Measurements from ENCODE around the gene ATRN.

The ATRN gene

DNA sequence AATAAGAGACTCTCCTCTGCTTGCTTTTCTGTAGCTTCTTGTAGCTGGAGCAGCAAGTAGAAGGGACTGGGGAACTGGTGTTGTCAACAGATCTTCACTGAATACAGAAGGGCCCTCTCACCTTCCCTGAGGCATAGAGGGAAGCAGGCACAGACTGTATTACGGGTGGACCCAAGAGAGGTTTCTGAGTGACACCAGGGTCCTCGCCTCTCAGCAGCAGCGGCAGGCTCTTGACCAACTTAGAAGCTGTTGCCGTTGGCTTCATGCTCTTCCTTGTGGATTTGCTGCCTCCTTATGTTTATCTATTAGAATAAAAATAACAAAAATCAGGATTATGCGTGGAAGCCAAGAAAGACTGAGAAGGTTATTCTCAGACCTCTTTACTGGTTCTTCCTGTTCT lies 160.7 kb downstream of the ATRN start:
- no peaks in the 10 kb centered on the region for H3K9me3 ChIP-seq (ENCODE audit: control insufficient read depth, low read length)
- WGBS, result 100% methylated on average over 3 of the region's 5 CpGs
- H2BK5ac ChIP-seq (ENCODE audit: low read depth, low read length, poor library complexity, severe bottlenecking), result no peak overlapping the region
- no peak overlapping the region for H3K18ac ChIP-seq (ENCODE audit: low read depth in 1 of 2, low read length in 2 of 2)
- DNase-seq, result no peak
- no peak overlapping the region for H3K4ac ChIP-seq (ENCODE audit: low read depth in 1 of 2, low read length in 2 of 2)
- no peak overlapping the region for H3K23ac ChIP-seq (ENCODE audit: low read length in 2 of 2)
- H3K9ac ChIP-seq (ENCODE audit: low read length), result no peak overlapping the region
- no peak overlapping the region for H2AFZ ChIP-seq (ENCODE audit: low read depth, low read length)
- peaks cover 4 to 42% of the 10 kb centered on the region in 2 experiments for H3K36me3 ChIP-seq (ENCODE audit: control insufficient read depth in 1 of 2, insufficient read depth in 2 of 2, low read depth in 1 of 2, low read length in 2 of 2)
- H3K79me1 ChIP-seq (replicated peaks; ENCODE audit: low read length, poor library complexity, severe bottlenecking), result no peaks in the 10 kb centered on the region
- H4K91ac ChIP-seq (ENCODE audit: low read length), result no peak overlapping the region
- H3K27me3 ChIP-seq (ENCODE audit: control insufficient read depth in 1 of 2, insufficient read depth in 1 of 2, low read length in 2 of 2), result no peaks in the 10 kb centered on the region
- H3K14ac ChIP-seq (ENCODE audit: low read length in 2 of 2), result no peak overlapping the region
- no peak overlapping the region for H3K4me3 ChIP-seq (ENCODE audit: insufficient read depth in 1 of 2, low read depth in 1 of 2, low read length in 2 of 2)
- H2BK120ac ChIP-seq (ENCODE audit: low read depth, low read length), result no peak overlapping the region
- no peak overlapping the region for H2BK15ac ChIP-seq (ENCODE audit: low read depth, poor library complexity, severe bottlenecking)
- peaks cover 14% of the 10 kb centered on the region for H3K4me1 ChIP-seq (ENCODE audit: control insufficient read depth, insufficient read depth, low read depth, low read length)
- no peak overlapping the region for H4K8ac ChIP-seq (ENCODE audit: low read length)
- no peak overlapping the region for H2BK12ac ChIP-seq (ENCODE audit: low read length in 2 of 2)
- no peak overlapping the region for H3K27ac ChIP-seq (ENCODE audit: low read length, poor library complexity, severe bottlenecking)
- no peak overlapping the region for H3K4me2 ChIP-seq (ENCODE audit: low read length, poor library complexity, severe bottlenecking)
- no peak overlapping the region for H2AK5ac ChIP-seq (ENCODE audit: low read length, severe bottlenecking)

DNA sequence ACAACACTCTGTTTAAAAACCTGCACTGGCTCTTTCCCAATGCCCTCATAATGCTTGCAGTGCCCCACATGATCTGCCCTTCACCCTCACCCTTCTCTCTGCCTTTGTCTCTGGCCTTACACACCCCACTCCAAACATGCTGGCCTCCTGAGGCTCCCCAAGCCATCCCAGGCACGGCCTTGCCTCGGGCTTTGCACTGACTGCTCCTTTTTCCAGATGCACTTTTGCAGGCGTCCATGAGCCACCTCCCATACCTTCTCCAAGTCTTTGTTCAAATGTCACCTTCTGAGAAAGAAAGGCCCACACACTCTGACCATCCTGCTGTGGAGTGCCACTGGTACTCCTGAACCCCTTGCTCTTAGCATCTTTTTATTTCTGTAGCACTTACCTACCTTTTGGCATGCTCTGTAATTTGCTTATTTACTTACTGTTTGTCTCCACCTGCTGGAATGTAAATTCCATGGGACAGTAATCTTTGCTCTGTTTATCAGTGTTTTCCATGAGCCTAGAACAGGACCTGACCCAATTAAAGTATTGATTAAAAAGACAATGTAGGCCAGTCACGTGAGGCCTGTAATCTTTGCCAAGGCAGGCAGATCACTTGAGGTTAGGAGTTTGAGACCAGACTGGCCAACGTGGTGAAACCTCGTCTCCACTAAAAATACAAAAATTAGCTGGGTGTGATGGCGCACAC lies 161.6 kb downstream of the ATRN start:
- no peaks in the 10 kb centered on the region for H3K27me3 ChIP-seq (ENCODE audit: control insufficient read depth in 1 of 2, insufficient read depth in 1 of 2, low read length in 2 of 2)
- no peak overlapping the region for H2BK5ac ChIP-seq (ENCODE audit: low read depth, low read length, poor library complexity, severe bottlenecking)
- no peak overlapping the region for H2BK120ac ChIP-seq (ENCODE audit: low read depth, low read length)
- peaks cover 14% of the 10 kb centered on the region for H3K4me1 ChIP-seq (ENCODE audit: control insufficient read depth, insufficient read depth, low read depth, low read length)
- peaks cover 4 to 38% of the 10 kb centered on the region in 2 experiments for H3K36me3 ChIP-seq (ENCODE audit: control insufficient read depth in 1 of 2, insufficient read depth in 2 of 2, low read depth in 1 of 2, low read length in 2 of 2)
- no peak overlapping the region for H2AK5ac ChIP-seq (ENCODE audit: low read length, severe bottlenecking)
- H2BK12ac ChIP-seq (ENCODE audit: low read length in 2 of 2), result no peak overlapping the region
- no peak overlapping the region for H3K4ac ChIP-seq (ENCODE audit: low read depth in 1 of 2, low read length in 2 of 2)
- H2BK15ac ChIP-seq (ENCODE audit: low read depth, poor library complexity, severe bottlenecking), result no peak overlapping the region
- DNase-seq, result no peak
- no peaks in the 10 kb centered on the region for H3K9me3 ChIP-seq (ENCODE audit: control insufficient read depth, low read length)
- WGBS, result 91% methylated on average over 7 of the region's 7 CpGs
- H3K23ac ChIP-seq (ENCODE audit: low read length in 2 of 2), result no peak overlapping the region
- H3K14ac ChIP-seq (ENCODE audit: low read length in 2 of 2), result no peak overlapping the region
- H2AFZ ChIP-seq (ENCODE audit: low read depth, low read length), result peak overlapping the region; percentile 63
- H3K4me2 ChIP-seq (ENCODE audit: low read length, poor library complexity, severe bottlenecking), result no peak overlapping the region
- H4K8ac ChIP-seq (ENCODE audit: low read length), result no peak overlapping the region
- H3K27ac ChIP-seq (ENCODE audit: low read length, poor library complexity, severe bottlenecking), result no peak overlapping the region
- no peak overlapping the region for H3K9ac ChIP-seq (ENCODE audit: low read length)
- H4K91ac ChIP-seq (ENCODE audit: low read length), result no peak overlapping the region
- no peaks in the 10 kb centered on the region for H3K79me1 ChIP-seq (replicated peaks; ENCODE audit: low read length, poor library complexity, severe bottlenecking)
- H3K18ac ChIP-seq (ENCODE audit: low read depth in 1 of 2, low read length in 2 of 2), result no peak overlapping the region
- no peak overlapping the region for H3K4me3 ChIP-seq (ENCODE audit: insufficient read depth in 1 of 2, low read depth in 1 of 2, low read length in 2 of 2)

DNA sequence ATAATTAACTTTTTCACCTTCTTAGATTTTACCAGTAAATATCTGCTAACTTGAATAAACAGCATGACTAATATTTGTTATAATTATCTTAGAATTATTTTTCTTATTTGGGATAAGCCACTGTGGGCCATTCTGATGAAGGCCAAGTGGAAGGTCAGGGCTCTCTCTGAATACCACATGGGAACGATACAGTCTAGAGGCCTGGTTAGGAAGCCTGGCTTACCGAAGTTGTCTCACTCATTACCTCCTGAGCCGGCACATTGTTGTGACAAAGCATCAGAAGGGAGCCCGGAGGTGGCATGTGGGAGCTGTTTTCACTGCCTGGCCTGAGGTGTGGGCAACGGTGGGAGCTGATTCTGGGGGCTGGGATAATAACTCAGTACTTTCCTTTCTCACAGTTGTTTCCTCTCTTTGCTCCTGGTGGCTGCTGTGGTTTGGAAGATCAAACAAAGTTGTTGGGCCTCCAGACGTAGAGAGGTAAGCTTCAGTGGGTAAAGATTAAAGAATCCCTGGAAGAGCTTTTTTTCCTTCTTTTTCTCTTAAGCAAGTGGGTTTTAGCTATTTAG lies 163.2 kb downstream of the ATRN start:
- no peak overlapping the region for H4K8ac ChIP-seq (ENCODE audit: low read length)
- no peak overlapping the region for H3K4me2 ChIP-seq (ENCODE audit: low read length, poor library complexity, severe bottlenecking)
- H3K27ac ChIP-seq (ENCODE audit: low read length, poor library complexity, severe bottlenecking), result peak overlapping the region; percentile 69
- H3K4ac ChIP-seq (ENCODE audit: low read depth in 1 of 2, low read length in 2 of 2), result no peak overlapping the region
- no peak overlapping the region for H2BK120ac ChIP-seq (ENCODE audit: low read depth, low read length)
- no peak overlapping the region for H4K91ac ChIP-seq (ENCODE audit: low read length)
- no peak overlapping the region for H3K14ac ChIP-seq (ENCODE audit: low read length in 2 of 2)
- peaks cover 12% of the 10 kb centered on the region for H3K4me1 ChIP-seq (ENCODE audit: control insufficient read depth, insufficient read depth, low read depth, low read length)
- peaks cover under 1 to 36% of the 10 kb centered on the region in 2 experiments for H3K36me3 ChIP-seq (ENCODE audit: control insufficient read depth in 1 of 2, insufficient read depth in 2 of 2, low read depth in 1 of 2, low read length in 2 of 2)
- H2AFZ ChIP-seq (ENCODE audit: low read depth, low read length), result no peak overlapping the region
- WGBS, result 88% methylated on average over 4 of the region's 6 CpGs
- H3K27me3 ChIP-seq (ENCODE audit: control insufficient read depth in 1 of 2, insufficient read depth in 1 of 2, low read length in 2 of 2), result no peaks in the 10 kb centered on the region
- DNase-seq, result no peak
- H3K23ac ChIP-seq (ENCODE audit: low read length in 2 of 2), result no peak overlapping the region
- no peaks in the 10 kb centered on the region for H3K9me3 ChIP-seq (ENCODE audit: control insufficient read depth, low read length)
- H3K79me1 ChIP-seq (replicated peaks; ENCODE audit: low read length, poor library complexity, severe bottlenecking), result no peaks in the 10 kb centered on the region
- no peak overlapping the region for H2BK15ac ChIP-seq (ENCODE audit: low read depth, poor library complexity, severe bottlenecking)
- H3K18ac ChIP-seq (ENCODE audit: low read depth in 1 of 2, low read length in 2 of 2), result no peak overlapping the region
- no peak overlapping the region for H3K4me3 ChIP-seq (ENCODE audit: insufficient read depth in 1 of 2, low read depth in 1 of 2, low read length in 2 of 2)
- H2BK5ac ChIP-seq (ENCODE audit: low read depth, low read length, poor library complexity, severe bottlenecking), result no peak overlapping the region
- H2BK12ac ChIP-seq (ENCODE audit: low read length in 2 of 2), result no peak overlapping the region
- H3K9ac ChIP-seq (ENCODE audit: low read length), result no peak overlapping the region
- H2AK5ac ChIP-seq (ENCODE audit: low read length, severe bottlenecking), result peak overlapping the region; percentile 85

DNA sequence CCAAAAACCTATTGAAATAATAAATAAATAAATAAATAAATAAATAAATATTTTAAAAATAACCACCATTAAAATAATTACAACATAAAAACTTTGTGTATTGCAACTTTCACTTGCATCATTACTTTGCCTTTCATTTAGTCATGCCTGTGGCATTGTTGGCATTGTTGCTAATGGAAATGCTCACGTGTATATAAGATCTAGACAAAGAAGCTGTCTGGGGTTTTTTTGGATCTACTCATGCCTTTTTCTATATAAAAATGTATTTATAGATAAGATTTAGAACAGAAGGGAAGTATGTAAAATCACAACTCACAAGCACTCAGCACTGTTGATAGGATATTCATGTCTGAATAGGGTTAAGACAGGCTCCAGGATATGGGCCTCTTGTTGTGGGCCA lies 164.5 kb downstream of the ATRN start:
- Histone ChIP-seq H3K79me1 (replicated peaks; ENCODE audit: low read length, poor library complexity, severe bottlenecking) (no peaks in the 10 kb centered on the region), H3K18ac (ENCODE audit: low read depth in 1 of 2, low read length in 2 of 2) (no peak overlapping the region), H2BK15ac (ENCODE audit: low read depth, poor library complexity, severe bottlenecking) (no peak overlapping the region), H3K9ac (ENCODE audit: low read length) (no peak overlapping the region), H2BK12ac (ENCODE audit: low read length in 2 of 2) (no peak overlapping the region), H3K4ac (ENCODE audit: low read depth in 1 of 2, low read length in 2 of 2) (no peak overlapping the region), H3K36me3 (ENCODE audit: control insufficient read depth in 1 of 2, insufficient read depth in 2 of 2, low read depth in 1 of 2, low read length in 2 of 2) (peaks cover 0 to 37% of the 10 kb centered on the region in 2 experiments), H2BK120ac (ENCODE audit: low read depth, low read length) (no peak overlapping the region), H3K27me3 (ENCODE audit: control insufficient read depth in 1 of 2, insufficient read depth in 1 of 2, low read length in 2 of 2) (no peaks in the 10 kb centered on the region), H3K27ac (ENCODE audit: low read length, poor library complexity, severe bottlenecking) (no peak overlapping the region), H2AK5ac (ENCODE audit: low read length, severe bottlenecking) (no peak overlapping the region), H3K4me1 (ENCODE audit: control insufficient read depth, insufficient read depth, low read depth, low read length) (peaks cover 12% of the 10 kb centered on the region), H3K9me3 (ENCODE audit: control insufficient read depth, low read length) (peaks cover 9% of the 10 kb centered on the region), H3K14ac (ENCODE audit: low read length in 2 of 2) (no peak overlapping the region), H4K91ac (ENCODE audit: low read length) (no peak overlapping the region), H3K4me3 (ENCODE audit: insufficient read depth in 1 of 2, low read depth in 1 of 2, low read length in 2 of 2) (no peak overlapping the region), H2AFZ (ENCODE audit: low read depth, low read length) (no peak overlapping the region), H3K23ac (ENCODE audit: low read length in 2 of 2) (no peak overlapping the region), H4K8ac (ENCODE audit: low read length) (no peak overlapping the region), H2BK5ac (ENCODE audit: low read depth, low read length, poor library complexity, severe bottlenecking) (no peak overlapping the region), H3K4me2 (ENCODE audit: low read length, poor library complexity, severe bottlenecking) (no peak overlapping the region)
- DNase-seq, result no peak
- no CpG with 5 or more reads among the region's 1 CpG for WGBS

Data from mesenchymal stem cell (in vitro differentiated cells and primary cell).